Dermis blood vessel endothelial cell (primary cell): Measurements from ENCODE around the gene ZNF212. TPM values are rescaled to one million over a fixed set of nuclear protein-coding genes. Genes with fewer than 3 reads are reported as not detected.
A peak's percentile ranks its signal among the peaks of the same experiment; 100 is the strongest.

Experiments used
- DNase-seq: peaks from one replicate; pipeline ENCODE4 v3.0.0; 2010
- total RNA-seq: library from RNA; depleted of rRNA; stranded (reverse); fragments of >200 nt; gene quantifications from 2 replicates; pipeline ENCODE4 v1.2.3, GENCODE V29; 2014

ZNF212 gene
- total RNA-seq = 3.7 and 4.6 TPM in 2 replicates

DNA sequence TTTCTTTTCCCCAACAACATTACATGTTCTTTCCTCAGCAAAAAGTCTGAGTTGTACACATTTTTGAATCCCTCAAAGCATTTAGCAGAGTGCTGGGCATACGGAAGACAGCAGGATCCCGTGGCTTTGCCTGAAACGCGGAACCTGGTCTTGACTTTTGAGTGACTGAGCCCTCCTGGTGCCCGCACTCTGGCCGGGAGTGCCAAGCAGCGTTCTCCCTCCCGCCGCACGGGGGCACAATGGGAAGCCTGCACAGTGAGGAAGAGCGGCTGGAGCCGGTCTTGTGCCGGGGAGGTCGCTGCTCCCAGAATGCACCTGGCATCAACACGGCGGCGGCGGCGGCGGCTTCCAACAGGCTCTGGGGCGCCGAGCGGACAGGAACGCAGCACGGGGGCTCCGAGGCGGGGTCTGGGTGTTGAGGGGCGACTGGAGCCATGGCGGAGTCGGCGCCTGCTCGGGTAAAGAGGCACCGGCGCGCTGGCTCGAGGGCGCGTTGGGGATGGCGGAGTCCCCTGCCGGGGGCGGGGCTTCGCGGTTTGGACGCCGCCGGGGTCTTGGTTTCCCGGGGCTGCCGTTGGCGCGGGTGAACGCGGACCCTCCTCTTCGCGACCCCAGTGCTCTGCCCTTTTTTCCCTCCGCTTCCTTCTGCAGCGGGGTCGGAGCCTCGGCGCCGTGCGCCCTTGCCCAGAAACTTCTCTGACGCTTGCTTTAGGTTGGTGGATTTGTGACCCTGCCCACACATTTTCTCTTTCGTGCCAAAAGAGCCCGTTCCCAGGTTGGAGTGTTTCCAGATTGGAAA, at the start of gene ZNF212:
ZNF212 (plus strand) TSS at position 307 of the 799 bp plus-strand sequence; CDS start at position 435, 128 bp downstream.
- DNase-seq = peak; percentile 95

DNA sequence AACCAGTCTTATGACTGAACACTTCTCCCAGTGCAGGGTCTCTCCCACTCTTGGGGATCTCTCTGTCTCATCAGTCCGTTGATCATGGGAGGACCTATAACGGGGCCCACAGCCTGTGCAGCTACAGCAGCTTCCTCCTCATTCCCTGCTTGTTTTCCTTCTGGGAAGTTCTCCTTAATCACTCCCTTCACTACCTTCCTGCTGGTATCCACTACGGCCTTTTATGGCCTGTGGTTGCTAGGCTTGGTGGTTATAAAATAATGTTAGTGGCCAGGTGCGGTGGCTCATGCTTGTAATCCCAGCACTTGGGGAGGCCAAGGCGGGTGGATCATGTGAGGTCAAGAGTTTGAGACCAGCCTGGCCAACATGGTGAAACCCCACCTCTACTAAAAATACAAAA, 47.6 kb upstream of the ZNF212 start:
- DNase-seq = no peak

DNA sequence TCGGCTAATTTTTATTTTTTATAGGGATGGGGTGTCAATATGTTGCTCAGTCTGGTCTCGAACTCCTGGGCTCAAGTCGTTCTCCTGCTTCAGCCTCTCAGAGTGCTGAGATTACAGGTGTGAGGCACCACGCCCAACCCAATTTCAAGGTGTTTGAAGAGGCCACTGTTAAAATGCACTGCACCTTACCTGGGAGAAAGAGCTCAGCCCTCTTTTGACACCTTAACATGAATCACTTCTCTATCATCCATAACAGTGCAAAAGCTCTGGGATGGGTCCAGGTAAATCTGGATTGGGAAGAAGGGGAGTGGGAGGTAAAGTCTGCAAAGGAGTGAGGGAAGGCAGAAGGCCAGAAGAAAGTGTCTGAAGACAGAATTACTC, 44.7 kb upstream of the ZNF212 start:
- DNase-seq = no peak

DNA sequence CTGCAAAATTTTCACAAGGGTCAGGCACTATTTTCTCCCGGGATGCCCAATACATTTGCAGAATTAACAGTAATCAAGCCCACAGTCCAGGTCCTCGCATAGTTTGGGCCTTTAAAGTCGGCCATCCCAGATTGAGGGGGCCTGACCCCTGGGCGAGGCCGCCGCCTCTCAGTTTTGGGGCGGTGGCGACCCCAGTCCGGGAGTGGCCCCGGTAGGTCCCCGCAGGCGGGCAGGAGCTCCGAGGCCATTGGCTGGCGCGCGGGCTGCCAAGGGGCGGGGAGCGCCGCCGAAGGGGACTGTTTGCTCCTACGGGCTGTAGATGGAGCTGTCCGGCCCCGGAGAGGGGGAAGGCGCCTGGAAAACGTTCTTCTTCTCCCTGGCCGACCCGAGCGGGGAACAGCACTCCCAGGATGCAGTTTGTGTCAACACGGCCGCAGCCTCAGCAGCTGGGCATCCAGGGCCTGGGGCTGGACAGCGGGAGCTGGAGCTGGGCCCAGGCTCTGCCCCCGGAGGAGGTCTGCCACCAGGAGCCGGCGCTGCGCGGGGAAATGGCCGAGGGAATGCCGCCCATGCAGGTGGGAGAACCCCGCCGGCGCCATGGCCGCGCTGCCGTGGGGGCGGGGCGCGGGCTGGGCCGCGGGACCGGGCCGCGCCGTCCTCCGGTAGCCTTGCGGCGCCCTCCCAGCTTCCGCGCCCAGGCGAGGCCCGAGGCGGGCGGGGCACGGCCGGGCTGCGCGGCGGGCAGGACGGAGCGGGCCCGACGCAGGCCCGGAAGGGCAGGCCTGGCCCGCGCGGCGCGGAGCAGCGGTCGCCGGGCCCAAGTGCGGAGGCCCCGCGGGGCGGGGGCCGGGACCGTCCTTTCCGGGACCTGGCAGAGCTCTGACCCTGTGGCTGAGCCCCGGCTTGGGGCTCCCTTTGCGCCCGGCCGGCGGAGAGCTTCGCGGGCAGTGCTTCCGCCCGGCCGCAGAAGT, 44.0 kb upstream of the ZNF212 start, which contains the start of gene ZNF282:
ZNF282 (plus strand) TSS at position 367 of the 971 bp plus-strand sequence; CDS start at position 411, 44 bp downstream.
- peak; percentile 91 for DNase-seq

DNA sequence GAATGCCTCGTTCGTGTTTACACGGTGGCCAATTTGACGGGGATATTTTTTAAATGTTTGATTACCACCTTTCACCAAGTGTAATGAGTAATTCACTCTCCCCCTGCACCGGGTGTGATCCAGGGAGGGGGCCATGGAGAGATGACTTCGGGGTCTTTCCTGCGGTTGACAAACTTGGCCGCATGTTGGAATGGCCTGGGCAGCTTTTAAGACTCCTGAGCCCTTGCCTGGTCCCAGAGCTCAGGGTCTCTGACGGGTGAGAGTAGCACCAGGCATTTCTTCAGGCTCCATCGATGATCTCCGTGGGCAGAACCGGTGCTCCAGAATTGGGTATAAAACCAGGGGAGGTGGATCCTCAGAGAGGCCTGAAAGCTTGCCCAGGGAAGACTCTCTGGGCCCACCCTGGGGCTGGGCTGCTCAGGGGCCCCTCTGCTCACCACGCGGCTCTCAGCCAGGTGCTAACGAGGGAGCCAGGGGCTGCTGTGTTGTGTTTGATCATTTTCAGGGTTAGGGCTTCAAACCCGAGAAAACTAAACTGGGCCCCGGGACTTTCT, 43.2 kb upstream of the ZNF212 start:
- peak; percentile 34 for DNase-seq

DNA sequence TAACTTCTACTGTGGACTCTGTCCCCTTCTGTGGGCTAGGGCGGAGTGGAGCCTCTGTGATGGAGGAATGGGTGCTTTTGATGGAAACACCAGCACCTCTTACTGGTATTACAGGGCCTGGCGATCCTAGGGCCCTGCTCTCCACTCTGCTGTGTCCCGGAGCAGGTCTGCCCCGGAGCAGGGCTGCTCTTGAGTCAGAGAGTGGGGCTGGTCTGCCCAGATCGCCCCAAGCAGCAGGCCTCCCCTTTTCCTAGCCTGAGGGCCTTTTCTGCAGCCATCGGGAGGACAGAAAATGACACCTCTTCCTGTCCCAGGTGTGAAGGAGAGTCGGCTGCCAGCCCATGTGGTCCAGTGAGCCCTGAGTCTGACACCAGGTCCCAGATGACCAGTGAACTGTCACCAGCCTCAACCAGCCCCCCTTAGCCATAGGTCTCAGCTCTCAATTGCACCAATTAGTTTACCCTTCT, 42.7 kb upstream of the ZNF212 start:
- DNase-seq = peak; percentile 38

DNA sequence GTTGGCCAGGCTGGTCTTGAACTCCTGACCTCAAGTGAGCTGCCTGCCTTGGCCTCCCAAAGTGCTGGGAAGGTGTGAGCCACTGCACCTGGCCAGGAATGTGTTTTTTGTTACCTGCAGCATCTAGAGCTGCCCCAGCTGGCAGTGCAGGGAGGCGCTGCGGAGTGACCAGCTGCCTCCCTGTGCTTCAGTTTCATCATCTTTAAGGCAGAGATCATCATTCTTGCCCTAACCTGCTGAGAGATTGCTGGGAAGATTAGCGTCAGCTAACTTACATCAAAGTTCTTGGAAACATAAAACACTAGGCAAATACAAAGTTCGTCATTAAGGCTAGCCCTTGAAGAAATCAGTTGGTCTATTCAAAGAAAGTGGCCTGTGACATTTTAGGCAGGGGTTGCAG, 41.8 kb upstream of the ZNF212 start:
- DNase-seq = no peak

DNA sequence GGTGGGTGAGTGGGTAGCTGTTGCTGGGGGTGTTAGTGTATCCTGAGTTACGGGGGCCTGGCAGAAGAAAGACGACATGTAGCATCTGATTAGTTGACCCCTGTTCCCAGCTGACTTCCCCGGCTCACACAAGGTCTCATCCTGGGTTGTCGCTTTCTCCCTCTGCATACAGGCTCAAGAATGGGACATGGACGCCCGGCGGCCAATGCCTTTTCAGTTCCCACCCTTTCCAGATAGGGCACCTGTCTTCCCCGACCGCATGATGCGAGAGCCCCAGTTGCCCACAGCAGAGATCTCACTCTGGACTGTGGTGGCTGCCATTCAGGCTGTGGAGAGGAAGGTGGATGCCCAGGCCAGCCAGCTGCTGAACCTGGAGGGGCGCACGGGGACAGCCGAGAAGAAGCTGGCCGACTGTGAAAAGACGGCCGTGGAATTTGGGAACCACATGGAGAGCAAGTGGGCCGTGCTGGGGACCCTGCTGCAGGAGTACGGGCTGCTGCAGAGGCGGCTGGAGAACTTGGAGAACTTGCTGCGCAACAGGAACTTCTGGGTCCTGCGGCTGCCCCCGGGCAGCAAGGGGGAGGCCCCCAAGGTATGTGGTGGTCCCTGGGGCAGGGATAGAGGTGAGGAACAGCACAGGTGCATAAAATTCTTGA, 41.2 kb upstream of the ZNF212 start:
- DNase-seq = no peak

DNA sequence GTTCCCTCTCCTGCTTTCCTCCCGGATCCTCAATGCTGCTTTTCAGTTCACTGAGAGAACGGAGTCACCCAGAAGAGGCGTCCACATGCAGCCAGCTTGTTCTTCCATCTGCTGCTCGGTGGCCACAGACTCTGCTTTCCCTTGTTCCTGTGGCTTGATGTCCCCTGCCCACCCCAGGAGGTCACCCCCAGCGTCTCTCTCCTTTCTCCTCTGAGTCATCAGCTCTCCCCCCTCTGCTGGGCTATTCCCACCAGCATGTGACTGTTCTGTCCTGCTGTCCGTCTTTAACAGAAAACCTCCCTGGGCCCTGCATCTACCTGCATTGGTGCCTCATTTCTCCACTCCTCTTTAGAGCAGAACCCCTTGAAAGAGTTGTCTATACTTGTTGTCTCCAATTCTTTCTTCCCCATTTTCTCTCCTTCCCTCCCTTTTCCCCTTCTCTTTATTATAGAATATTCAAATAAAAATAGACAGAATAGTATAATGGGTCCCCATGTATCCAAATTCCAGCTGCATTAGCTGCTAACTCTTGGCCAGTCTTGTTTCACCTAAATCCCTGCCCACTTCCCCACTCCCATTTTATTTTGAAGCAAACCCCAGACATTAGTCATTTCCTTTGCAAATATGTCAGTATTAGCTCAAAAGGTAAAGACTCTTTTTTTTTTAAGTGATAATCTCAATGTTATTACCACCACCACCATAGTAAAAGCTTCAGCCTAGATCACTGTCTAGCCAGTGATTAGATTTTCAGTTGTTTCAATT, 40.0 kb upstream of the ZNF212 start:
- peak; percentile 56 for DNase-seq

DNA sequence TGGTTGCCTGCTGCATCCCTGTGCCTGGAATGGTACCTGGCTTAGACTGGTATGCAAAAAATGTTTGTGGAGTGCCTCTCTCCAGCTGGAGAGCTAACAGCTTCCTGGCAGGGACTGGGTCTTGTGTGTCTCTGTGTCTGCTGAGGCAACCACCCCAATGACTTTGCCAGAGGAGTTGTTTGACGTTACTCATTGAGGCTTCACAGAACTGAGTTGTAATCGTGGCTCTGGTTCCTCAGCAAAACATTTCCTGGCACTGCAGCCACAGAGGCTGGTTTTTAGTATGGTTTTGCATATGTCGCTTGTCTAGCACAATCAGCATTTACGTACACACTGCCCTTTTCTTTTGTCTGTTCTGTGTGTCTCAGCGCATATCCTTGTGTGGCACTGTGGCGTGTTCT, 36.6 kb upstream of the ZNF212 start:
- no peak for DNase-seq

DNA sequence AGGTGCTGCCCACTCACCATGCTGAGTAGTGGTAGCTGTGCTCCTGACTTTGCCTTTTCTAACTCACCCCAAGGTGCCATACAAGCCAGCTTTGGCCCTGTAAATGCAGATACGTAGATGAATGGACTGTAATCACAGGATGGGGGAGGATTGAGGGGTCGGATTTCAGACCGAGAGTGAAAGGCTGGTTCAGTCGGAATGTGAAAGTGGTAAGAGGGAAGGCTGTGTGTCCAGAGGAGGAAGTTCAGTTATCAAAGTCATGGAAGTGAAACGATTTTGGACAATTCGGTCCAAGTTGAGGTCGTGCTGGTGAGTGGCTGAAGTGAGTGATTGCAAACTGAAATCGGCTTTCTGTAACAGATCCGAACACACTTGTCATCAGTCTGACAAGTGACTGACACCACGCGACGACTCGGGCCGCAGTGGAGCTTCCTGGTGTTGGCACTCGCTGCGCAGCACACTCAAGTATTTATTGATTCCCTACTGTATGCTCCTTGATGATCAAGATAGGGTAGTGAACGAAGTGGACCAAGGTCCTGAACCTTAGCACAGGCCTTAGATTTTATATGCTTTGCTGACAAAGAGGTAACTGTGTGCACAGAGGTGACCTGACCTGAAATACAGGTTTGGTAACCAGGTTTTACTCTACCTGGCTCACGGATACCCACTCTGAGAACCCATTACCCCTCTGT, 33.6 kb upstream of the ZNF212 start:
- DNase-seq = no peak

DNA sequence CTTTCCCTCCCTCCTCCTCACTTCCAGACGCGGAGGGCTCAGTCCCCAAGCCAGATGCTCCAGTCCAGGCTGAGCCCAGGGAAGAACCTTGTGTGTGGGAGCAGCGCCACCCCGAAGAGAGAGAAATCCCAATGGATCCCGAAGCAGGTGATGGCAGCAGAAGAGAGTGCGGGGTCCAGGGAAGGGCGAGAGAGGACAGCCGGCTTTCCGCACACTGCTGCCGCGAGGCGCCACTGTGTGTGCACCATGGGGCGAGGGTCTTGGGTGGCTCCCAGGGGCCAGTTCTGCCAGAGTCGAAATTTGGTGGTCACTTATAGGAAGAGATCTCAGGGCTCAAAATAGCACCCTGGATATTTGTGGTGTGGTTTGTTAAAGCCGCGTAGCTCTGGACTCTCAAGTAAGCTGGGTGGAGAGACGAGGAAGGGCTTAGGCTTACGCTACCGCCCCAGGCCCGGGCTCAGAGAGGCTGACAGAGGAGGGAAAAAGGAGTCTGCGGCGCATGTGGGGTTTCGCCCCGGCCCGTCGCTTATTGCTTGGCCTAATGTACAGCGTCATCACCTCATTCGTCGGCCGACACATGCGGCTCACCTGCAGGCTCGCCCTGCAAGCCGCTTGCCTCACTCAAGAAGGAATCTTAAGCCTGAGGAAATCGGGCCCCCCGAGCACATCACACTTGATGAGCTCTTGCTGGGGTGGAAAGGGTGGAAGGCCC, 32.0 kb upstream of the ZNF212 start:
- DNase-seq = no peak

DNA sequence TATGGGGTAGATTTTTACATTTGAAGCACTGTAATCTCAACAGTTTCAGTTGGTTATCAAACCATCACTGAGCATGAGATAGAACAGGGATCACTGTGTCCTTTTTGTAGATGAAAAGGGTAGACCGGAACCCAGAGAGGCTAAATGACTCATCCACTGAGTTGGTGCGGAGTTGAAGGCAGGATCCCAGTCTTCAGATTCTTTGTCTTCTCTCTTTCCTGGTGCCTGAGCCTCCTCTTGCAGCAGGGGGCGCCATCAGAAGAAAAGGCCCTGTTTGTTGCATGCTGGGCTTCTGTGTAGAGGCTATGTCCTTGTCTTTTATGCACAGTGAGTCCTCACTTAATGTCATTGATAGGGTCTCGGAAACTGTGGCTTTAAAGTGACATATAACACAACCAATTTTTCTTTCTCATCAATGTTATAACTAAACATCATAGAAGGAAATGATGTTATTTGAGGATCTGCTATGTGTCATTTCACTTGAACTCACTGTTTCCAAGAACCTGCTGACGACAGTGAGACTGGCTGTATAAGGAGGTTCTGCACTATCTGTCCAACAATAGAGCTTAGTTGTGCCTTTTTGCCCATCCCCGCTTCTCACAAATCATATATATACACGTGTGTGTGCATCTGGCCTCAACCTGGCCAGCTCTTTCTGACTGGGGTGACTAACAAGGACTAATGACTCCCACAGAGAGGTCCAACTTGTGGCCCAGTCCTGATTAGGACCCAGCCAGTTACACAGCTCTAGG, 29.8 kb upstream of the ZNF212 start:
- DNase-seq = peak; percentile 83

DNA sequence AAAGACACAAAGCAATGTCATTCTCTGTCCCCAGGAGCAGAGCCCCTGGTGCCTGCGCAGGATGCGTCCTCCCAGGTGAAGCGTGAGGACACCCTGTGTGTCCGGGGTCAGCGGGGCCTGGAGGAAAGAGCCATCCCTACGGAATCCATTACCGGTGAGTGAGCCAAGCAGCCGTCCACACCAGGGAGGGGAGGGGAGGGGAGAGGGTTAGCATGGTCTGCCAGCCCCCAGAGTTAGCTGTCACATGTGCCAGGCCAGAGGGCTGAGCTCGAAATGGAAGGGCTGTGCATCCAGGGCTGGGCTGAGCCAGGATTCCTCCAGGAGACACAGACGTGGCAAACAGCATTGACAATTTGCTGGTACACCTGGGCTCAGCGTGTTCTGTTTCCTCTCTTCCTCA, 28.9 kb upstream of the ZNF212 start:
- no peak for DNase-seq

DNA sequence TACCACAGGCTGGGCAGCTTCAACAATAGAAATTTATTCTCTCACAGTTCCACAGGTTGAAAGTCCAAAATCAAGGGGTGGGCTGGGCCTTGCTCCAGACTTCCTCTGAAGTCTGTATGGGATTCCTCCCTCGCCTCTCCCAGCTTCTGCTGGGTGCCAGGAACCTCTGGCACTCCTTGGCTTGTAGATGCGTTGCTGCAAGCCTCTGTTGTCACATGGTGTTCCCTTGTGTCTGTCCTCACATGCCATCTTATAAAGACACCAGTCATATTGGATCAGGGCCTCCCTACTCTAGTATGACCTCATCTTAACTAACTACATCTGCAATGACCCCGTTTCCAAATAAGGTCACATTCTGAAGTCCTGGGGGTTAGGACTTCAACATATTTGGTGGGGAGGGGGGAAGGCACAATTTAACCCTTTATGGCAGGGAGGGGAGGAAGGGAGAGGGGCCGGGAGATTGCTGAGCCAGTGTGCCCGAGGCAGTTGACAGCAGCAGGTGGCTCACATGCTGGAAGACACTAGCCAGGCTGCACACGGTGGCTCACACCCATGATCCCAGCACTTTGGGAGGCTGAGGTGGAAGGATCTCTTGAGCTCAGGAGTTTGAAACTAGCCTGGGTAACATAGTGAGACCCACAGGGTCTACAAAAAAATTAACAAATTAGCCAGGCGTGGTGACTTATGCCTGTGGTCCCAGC, 25.3 kb upstream of the ZNF212 start:
- DNase-seq = no peak

DNA sequence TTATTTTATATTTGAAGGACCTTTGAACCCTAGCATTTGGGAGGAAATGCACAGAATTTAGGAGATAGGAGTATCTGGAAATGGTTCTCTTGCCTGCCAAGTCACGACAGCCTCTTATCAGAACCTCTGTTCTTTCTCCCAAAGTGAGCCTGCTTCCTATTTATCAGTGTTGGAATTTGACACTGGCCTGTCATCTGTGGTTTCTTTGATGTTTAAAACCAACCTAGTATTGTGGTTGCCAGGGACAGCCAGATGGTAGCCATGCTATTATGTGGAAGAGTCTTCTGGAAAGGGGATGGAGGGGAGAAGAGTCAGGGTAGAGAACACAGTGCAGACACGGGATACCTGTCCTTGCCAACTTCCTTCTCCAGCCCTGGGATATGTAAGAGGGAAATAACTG, 23.0 kb upstream of the ZNF212 start:
- DNase-seq = no peak

DNA sequence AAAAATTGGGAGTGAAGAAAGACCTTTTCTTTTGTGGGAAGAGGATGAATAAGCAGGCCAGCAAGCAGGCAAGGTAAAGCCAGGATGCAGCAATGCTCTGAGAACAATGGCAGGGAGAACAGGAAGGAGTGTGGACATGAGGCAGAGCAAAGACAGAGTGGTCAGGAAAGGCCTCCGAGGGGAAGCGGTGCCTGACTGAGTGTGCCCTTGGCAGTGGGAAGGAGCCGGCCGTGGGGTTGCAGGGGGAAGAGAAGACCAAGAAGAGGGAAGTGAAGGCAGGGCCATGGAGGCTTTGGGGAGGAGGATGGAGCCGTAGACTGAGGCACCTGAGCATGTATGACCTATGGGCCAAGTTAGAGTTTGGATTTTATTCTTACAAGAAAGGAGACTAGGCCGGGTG, 21.9 kb upstream of the ZNF212 start:
- peak; percentile 80 for DNase-seq

DNA sequence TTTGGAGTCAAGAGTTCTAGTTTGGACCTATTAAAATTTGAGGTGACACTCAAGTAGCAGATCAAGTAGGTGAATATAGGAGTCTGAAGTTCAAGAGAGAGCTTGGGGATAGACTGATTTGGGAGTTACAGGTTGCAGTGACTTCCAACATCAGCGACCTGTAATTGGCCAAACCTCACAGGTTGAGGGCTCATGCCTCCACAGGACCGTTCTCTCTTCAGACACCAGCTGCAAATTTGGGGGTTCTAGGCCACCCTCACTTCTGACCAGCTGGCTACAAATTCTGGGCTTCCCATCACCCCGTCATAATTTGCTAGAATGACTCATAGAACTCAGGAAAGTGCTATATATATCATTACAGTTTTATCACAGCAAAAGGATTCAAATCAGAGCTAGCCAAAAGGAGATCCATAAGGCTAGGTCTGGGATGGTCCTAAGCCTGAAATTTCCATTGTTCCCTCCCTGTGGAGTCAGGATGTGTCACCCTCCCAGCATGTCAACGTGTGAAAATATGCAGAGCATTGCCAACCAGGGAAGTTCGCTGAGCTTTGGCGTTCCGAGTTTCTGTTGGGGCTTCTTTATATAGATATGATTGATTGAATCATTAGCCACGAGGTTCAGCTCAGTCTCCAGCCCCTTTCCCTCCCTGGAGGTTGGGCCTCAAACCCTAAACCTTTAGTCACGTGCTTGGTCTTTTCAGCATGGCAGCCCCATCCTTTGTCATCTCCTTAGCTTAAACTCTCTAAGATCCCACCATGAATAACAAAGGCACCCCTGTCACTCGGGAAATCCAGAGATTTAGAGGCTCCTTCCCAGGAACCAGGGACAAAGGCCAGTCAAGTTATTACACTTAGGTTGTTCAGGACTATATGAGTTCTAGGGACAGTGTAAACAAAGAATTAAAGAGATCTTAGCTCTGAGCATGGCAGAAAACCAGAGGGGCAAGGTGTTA, 20.7 kb upstream of the ZNF212 start:
- peak; percentile 58 for DNase-seq
